Measurements from ENCODE around the gene LAMTOR3.

Gene LAMTOR3

DNA sequence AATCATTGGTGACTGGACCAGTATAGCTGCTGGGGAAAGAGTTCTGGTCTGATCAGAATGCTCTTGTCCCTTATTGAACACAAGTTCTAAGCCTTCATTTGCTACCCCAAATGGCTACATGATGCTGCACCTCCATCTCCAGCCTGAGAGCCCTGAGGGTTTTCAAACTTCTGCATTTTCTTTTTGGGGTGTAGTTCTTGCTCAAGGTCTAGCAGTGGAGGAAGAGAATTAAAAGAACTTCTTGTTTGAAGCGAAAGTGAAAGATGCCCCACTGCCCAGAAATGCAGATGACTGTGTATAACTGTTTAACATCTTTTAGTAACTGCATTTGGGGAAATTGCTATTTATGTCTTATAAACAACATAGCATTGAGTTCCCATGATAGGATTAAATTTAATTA is 38.5 kb downstream of the LAMTOR3 start:
- no peak overlapping the region for H3K27ac ChIP-seq
- TF ChIP-seq, protein P1, sequence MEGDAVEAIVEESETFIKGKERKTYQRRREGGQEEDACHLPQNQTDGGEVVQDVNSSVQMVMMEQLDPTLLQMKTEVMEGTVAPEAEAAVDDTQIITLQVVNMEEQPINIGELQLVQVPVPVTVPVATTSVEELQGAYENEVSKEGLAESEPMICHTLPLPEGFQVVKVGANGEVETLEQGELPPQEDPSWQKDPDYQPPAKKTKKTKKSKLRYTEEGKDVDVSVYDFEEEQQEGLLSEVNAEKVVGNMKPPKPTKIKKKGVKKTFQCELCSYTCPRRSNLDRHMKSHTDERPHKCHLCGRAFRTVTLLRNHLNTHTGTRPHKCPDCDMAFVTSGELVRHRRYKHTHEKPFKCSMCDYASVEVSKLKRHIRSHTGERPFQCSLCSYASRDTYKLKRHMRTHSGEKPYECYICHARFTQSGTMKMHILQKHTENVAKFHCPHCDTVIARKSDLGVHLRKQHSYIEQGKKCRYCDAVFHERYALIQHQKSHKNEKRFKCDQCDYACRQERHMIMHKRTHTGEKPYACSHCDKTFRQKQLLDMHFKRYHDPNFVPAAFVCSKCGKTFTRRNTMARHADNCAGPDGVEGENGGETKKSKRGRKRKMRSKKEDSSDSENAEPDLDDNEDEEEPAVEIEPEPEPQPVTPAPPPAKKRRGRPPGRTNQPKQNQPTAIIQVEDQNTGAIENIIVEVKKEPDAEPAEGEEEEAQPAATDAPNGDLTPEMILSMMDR (IDR thresholded peaks at IDR 0.05) = no peak

GRCh38 chr4:99853999-99854398 is 40.2 kb downstream of the LAMTOR3 start:
- no peak overlapping the region for H3K27ac ChIP-seq
- TF ChIP-seq ZFX (IDR thresholded peaks at IDR 0.05; ENCODE audit: borderline replicate concordance) = no peak
- TF ChIP-seq, protein P1 (IDR thresholded peaks at IDR 0.05) = no peak

GRCh38 chr4:99853190-99853589 is 41.0 kb downstream of the LAMTOR3 start:
- no peak for TF ChIP-seq ZFX (IDR thresholded peaks at IDR 0.05; ENCODE audit: borderline replicate concordance)
- TF ChIP-seq, protein P1 (IDR thresholded peaks at IDR 0.05) = no peak
- H3K27ac ChIP-seq = no peak overlapping the region

DNA sequence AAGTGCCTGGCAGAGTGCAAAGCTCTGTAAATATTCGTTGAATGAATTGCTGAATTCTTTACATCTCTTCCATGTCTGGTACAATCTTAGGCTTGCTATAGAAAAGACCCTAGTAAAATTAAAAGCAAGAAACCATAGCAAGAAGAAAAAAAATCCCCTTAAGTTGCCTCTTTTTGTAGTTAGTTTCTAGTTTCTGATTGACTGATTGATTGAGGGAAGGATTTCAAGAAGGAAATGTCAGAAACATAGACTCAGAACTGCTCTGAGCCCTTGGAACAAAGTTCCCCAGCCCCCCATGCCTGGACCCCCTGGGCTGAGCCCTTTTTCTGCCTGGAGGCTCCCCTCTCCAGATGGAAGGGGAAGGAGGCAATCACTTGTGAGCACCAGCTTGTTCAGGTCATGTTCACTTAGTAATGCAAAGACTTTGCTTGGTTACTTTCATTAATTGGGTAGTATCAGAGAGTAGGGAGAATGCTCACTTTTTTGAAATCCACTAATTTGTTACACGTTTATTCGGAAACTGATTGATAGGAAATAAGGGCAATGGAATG is 42.0 kb downstream of the LAMTOR3 start:
- TF ChIP-seq, protein P1 (IDR thresholded peaks at IDR 0.05) = no peak
- TF ChIP-seq ZFX (IDR thresholded peaks at IDR 0.05; ENCODE audit: borderline replicate concordance) = no peak
- H3K27ac ChIP-seq = no peak overlapping the region

DNA sequence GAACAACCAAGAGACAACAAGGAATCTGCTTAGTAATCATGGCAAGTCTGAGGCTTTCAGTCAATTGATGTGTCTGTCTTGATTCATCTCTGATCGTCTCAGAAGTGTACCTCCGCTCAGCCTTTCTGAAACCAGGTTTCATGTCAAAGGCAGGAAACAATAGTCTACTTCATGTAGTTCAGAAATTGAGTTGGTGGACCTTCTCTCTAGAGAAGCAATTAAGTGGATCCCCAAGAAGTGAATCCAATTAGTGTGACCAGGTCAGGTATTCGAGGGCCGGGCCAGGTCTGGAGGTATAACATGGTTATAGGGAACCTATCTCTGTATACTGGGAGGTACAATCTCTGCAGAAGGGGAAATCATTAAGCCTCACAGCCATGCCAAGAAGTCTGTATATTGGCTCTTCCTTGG is 45.6 kb downstream of the LAMTOR3 start:
- TF ChIP-seq, protein P1 (IDR thresholded peaks at IDR 0.05) = no peak
- no peak for TF ChIP-seq ZFX (IDR thresholded peaks at IDR 0.05; ENCODE audit: borderline replicate concordance)
- no peak overlapping the region for H3K27ac ChIP-seq

- TF ChIP-seq, protein P1 (IDR thresholded peaks at IDR 0.05) = no peak
- TF ChIP-seq ZFX (IDR thresholded peaks at IDR 0.05; ENCODE audit: borderline replicate concordance) = no peak
These were observed 46.8 kb downstream of the LAMTOR3 start for GRCh38 chr4:99847362-99847976.

DNA sequence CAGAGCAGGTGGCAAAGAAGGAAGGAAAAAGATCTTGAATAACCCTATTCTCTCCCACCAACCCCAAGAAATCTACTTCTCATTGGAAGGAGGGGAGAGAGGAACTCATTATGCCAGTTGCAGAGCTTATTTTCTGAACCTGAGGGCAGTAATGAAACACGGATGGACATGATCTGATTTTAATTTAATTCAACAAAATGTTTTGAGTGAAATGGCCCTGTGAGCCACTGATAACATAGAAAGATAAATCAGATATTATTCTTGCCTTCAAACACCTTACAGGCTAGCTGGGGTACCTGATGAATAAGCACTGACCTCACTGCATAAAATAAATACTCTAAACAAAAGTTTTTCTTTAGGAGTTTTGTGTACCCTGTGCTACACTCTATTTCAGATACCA is 47.3 kb downstream of the LAMTOR3 start:
- no peak overlapping the region for H3K27ac ChIP-seq
- no peak for TF ChIP-seq ZFX (IDR thresholded peaks at IDR 0.05; ENCODE audit: borderline replicate concordance)
- TF ChIP-seq, protein P1 (IDR thresholded peaks at IDR 0.05) = no peak

More at GRCh38 chr4:99847362-99847976, 46.8 kb downstream of the LAMTOR3 start:
- no peak overlapping the region for H3K27ac ChIP-seq
